Epithelial cell of proximal tubule (primary cell): ENCODE measurements around the gene ING5. TPM values are rescaled to one million over a fixed set of nuclear protein-coding genes. Genes with fewer than 3 reads are reported as not detected.

Experiments
- DNase-seq: peaks from one replicate; pipeline ENCODE4 v3.0.0-alpha.2; 2011; ENCODE audit warnings: low read depth
- H3K4me3 ChIP-seq: 2 replicates; pipeline ENCODE4 v1.5.1; 2011; ENCODE audit warnings: low read depth, mild to moderate bottlenecking, low read length
- total RNA-seq: library from RNA; depleted of rRNA; stranded (reverse); fragments of >200 nt; gene quantifications from 2 replicates; pipeline ENCODE4 v1.2.3, GENCODE V29; 2015
- TF ChIP-seq, protein P1 (sequence below): conservative IDR thresholded peaks from 2 replicates; pipeline ENCODE4 v1.5.1; 2012; ENCODE audit warnings: low read depth, mild to moderate bottlenecking, low read length

Gene ING5
- total RNA-seq, 1 donor from 2014 or later, result 10.4 TPM

DNA sequence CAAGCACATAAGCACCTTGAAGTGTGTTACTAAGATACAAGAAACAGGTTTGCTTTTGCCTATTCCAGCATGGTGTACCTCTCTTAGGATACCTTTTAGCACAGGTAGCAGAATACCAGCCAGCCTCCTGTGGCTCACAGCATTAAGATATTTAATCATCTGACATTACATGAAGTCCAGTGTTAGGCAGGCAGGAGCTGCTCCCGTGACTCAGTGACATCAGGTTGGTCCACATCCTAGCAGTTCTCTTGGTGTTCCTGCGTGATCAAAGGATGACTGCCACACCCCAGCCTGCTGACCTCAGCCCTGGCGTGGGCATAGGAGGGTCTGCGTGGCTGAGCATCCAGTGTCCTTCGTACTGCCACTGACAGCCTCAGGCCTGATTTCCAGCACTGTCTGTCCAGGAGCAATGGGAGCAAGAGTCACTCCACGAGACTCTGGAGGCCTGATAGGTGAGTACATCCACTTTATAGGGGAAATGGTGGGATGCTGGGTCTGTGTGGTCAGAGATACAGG is 11.6 kb upstream of the ING5 start:
- no peak for DNase-seq
- TF ChIP-seq, protein P1, sequence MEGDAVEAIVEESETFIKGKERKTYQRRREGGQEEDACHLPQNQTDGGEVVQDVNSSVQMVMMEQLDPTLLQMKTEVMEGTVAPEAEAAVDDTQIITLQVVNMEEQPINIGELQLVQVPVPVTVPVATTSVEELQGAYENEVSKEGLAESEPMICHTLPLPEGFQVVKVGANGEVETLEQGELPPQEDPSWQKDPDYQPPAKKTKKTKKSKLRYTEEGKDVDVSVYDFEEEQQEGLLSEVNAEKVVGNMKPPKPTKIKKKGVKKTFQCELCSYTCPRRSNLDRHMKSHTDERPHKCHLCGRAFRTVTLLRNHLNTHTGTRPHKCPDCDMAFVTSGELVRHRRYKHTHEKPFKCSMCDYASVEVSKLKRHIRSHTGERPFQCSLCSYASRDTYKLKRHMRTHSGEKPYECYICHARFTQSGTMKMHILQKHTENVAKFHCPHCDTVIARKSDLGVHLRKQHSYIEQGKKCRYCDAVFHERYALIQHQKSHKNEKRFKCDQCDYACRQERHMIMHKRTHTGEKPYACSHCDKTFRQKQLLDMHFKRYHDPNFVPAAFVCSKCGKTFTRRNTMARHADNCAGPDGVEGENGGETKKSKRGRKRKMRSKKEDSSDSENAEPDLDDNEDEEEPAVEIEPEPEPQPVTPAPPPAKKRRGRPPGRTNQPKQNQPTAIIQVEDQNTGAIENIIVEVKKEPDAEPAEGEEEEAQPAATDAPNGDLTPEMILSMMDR, result no peak
- H3K4me3 ChIP-seq, result no peak overlapping the region

DNA sequence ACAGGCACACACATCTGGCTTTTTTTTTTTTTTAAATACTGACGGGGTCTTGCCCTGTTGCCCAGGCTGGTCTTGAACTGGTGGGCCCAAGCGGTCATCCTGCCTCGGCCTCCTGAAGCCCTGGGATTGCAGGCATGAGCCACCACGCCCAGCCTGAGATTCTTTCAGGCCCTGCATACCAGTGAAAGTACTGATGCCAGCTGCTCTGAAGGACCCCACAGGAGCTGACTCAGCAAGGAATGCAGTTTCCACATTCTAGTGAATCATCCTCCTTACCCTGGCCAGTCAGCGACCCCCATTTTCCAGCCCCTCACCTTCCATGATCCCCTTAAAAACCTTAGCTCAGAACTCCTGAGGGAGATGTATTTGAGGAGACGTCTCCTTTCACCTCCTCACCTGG is 9.4 kb upstream of the ING5 start:
- H3K4me3 ChIP-seq, result no peak overlapping the region
- no peak for DNase-seq
- TF ChIP-seq, protein P1, result no peak

DNA sequence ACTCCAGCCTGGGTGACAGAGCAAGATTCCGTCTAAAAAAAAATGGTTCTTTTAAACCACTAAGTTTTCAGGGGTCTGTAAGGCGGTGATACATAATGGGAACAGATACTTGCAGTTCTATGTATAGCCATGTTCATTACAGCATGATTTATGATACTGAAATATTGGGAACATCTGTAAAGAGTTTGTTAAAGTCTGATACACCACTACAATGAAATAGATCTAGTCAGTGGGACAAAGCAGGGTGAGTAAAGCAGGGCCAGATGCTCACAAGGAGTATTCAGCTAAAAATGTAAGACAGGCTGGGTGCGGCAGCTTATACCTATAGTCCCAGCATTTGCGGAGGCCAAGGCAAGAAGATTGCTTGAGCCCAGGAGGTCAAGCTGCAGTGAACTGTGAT is 6.2 kb upstream of the ING5 start:
- TF ChIP-seq, protein P1, result no peak

DNA sequence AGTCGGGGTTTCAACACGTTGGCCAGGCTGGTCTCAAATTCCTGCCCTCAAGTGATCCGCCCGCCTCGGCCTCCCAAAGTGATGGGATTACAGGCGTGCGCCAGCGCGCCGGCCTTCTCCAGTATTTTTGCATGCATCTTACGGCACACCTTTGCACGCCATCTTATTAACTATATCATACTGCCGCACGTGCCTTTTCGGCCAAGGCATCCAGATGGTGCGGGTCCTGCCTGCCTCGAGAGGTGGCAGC is 765 bp upstream of the ING5 start:
- TF ChIP-seq, protein P1, result peak; percentile 32
- no peak for DNase-seq
- H3K4me3 ChIP-seq, result peak overlapping the region; percentile 71

More for the DNA sequence above, 6.2 kb upstream of the ING5 start:
- H3K4me3 ChIP-seq, result no peak overlapping the region
- no peak for DNase-seq

DNA sequence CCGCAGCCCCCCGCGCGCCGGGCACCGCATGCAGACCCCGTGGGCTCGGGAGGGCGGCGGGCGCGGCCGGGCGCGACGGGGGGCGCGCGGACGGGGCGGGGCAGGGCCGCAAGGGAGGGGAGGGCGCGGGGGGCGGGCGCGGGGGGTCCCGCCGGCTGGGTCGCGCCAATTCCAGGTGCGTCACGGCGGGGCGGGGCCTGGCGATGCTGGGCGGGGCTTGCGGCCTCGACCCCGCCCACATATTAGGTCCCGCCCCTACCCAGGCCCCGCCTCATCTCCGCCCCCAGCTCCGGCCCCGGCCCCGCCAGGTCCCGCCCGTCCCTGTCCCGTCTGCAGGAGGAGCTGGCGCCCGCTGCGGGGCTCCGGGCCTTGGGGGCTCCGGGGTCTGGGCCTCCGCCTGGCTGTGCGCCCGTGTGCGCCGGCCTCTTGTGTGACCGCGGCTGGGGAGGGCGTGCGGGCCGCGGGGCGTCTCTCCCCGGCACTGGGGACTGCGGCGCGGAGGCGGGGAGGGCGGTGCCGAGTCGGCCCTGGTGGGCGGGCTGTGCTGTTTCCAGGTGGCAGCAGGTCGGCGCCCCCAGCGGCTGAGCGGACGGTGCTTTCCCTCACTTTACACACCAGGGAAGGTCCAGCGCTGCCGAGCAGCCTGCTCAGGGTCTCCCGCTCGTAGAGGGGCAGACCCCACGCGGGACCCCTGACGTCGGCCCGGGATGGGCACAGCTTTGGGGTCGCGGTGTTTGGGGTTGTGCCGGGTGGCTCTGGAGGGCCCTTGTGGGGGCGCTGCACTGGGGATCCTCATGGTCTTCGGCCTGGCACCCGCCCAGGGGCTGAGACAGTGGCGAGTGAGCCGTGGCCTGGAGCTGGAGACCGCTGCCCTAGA is 554 bp downstream of the ING5 start:
- TF ChIP-seq, protein P1, result peak; percentile 44
- DNase-seq, result no peak
- peak overlapping the region; percentile 82 for H3K4me3 ChIP-seq

DNA sequence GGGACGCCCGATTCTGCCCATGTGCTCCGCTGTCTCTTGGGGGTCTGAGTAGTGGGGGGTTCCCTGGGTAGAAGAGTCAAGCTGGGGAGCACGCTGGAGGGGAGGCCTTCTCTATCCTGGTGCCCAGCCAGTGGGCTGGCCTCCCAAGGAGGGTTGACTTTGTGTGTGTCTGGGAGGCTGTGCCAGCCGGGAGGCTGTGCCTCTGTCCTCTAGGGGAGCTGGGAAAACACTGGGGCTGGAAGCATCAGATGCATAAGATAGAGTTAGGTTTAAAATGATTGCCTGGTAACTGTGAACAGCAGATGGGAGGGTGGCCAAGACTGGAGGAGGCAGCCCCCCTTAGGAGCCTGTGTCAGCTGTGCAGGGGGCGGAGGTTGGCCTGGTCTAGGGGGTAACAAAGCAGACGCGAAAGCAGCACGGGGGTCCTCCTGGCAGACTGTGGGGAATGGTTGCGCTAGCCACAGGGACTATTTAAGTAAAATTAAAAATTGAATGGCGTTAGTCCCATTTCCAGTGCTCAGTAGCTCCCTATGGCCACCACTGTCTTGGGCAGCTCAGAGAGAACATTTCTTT is 1.3 kb downstream of the ING5 start:
- DNase-seq, result no peak
- H3K4me3 ChIP-seq, result peak overlapping the region; percentile 82
- TF ChIP-seq, protein P1, result no peak

DNA sequence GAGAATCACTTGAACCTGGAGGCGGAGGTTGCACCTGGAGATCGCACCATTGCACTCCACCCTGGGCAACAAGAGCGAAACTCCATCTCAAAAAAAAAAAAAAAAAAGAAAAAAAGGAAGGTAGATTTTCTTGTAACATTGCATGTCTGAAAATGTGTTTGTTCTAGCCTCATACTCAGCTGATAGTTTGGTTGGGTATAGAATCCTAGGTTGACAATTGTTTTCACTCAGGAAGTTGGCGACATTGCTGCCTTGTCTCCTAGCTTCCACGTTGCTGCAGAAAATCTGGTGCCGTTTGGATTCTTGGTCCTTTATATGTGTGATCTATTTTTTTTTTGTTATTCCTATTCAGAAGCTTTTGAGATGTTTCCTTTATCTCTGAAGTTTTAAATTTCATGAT is 4.7 kb downstream of the ING5 start:
- TF ChIP-seq, protein P1, result no peak

More for the DNA sequence above, 4.7 kb downstream of the ING5 start:
- no peak for DNase-seq
- H3K4me3 ChIP-seq, result no peak overlapping the region
